GM19240 (cell line): ENCODE data around the gene MEGF6.

Experiments
- DNase-seq: peaks from one replicate; pipeline ENCODE4 v3.0.0; 2011; ENCODE audit warnings: low spot score; ENCODE audit not compliant: insufficient read length

MEGF6 gene

GRCh38 chr1:3471356-3472087 is 139.8 kb downstream of the MEGF6 start:
- DNase-seq: no peak

- DNase-seq: no peak
Measured at GRCh38 chr1:3470650-3471355, 140.5 kb downstream of the MEGF6 start.

GRCh38 chr1:3469849-3470649 is 141.3 kb downstream of the MEGF6 start:
- DNase-seq: no peak

GRCh38 chr1:3469104-3469848 is 142.0 kb downstream of the MEGF6 start:
- no peak for DNase-seq

- no peak for DNase-seq
Measured at GRCh38 chr1:3468236-3469103, 142.8 kb downstream of the MEGF6 start.

- no peak for DNase-seq
Measured at GRCh38 chr1:3467096-3468036, 143.9 kb downstream of the MEGF6 start.

GRCh38 chr1:3466366-3467075 is 144.8 kb downstream of the MEGF6 start:
- DNase-seq: no peak

- DNase-seq: no peak
Measured at GRCh38 chr1:3465935-3466321, 145.4 kb downstream of the MEGF6 start.

GRCh38 chr1:3465091-3465934 is 146.0 kb downstream of the MEGF6 start:
- DNase-seq: no peak

GRCh38 chr1:3464649-3465025 is 146.7 kb downstream of the MEGF6 start:
- no peak for DNase-seq

- DNase-seq: no peak
Measured at GRCh38 chr1:3463891-3464648, 147.2 kb downstream of the MEGF6 start.

GRCh38 chr1:3463408-3463863 is 147.9 kb downstream of the MEGF6 start:
- no peak for DNase-seq

- no peak for DNase-seq
Measured at GRCh38 chr1:3463013-3463385, 148.3 kb downstream of the MEGF6 start.

- DNase-seq: no peak
Measured at GRCh38 chr1:3462356-3463012, 148.8 kb downstream of the MEGF6 start.

GRCh38 chr1:3461934-3462275 is 149.4 kb downstream of the MEGF6 start:
- DNase-seq: no peak

- no peak for DNase-seq
Measured at GRCh38 chr1:3461238-3461933, 149.9 kb downstream of the MEGF6 start.
